H9 (cell line): ENCODE data around the gene PDIA4. TPM values are rescaled to one million over a fixed set of nuclear protein-coding genes. Genes with fewer than 3 reads are reported as not detected.

Experiments
- DNase-seq: peaks from one replicate; pipeline ENCODE4 v3.0.0-alpha.2; 2017
- H2AFZ ChIP-seq: one replicate; pipeline ENCODE4 v1.6.1; 2013; ENCODE audit warnings: mild to moderate bottlenecking, low read length, control low read depth, moderate library complexity
- H2AK5ac ChIP-seq: 2 replicates; pipeline ENCODE4 v1.6.1; 2013; ENCODE audit warnings: low read length, control low read depth, mixed read lengths; ENCODE audit not compliant: insufficient read length
- H2BK120ac ChIP-seq: one replicate; pipeline ENCODE4 v1.6.1; 2013; ENCODE audit warnings: low read depth, mild to moderate bottlenecking, low read length, control low read depth, inconsistent platforms; ENCODE audit not compliant: poor library complexity, severe bottlenecking
- H2BK12ac ChIP-seq: 2 replicates; pipeline ENCODE4 v1.6.1; 2013; ENCODE audit warnings: low read length, control low read depth, mixed read lengths, low read depth; ENCODE audit not compliant: insufficient read length
- H2BK15ac ChIP-seq: 2 replicates; pipeline ENCODE4 v1.6.1; 2013; ENCODE audit warnings: low read depth, low read length, control low read depth
- H2BK20ac ChIP-seq: one replicate; pipeline ENCODE4 v1.6.1; 2013; ENCODE audit warnings: low read depth, mild to moderate bottlenecking, low read length, control low read depth, inconsistent platforms; ENCODE audit not compliant: poor library complexity, severe bottlenecking
- H2BK5ac ChIP-seq: 2 replicates; pipeline ENCODE4 v1.6.1; 2013; ENCODE audit warnings: low read length, control low read depth, mixed read lengths; ENCODE audit not compliant: insufficient read length
- H3K14ac ChIP-seq: 2 replicates; pipeline ENCODE4 v1.6.1; 2013; ENCODE audit warnings: low read length, control low read depth; ENCODE audit not compliant: insufficient read depth
- H3K18ac ChIP-seq: 2 replicates; pipeline ENCODE4 v1.6.1; 2013; ENCODE audit warnings: low read depth, mild to moderate bottlenecking, mixed read lengths, low read length, control low read depth; ENCODE audit not compliant: insufficient read length
- H3K23ac ChIP-seq: 2 replicates; pipeline ENCODE4 v1.6.1; 2013; ENCODE audit warnings: low read length, control low read depth, mixed read lengths, low read depth; ENCODE audit not compliant: insufficient read length
- H3K23me2 ChIP-seq: 2 replicates; pipeline ENCODE4 v1.6.1; 2013; ENCODE audit warnings: low read depth, mild to moderate bottlenecking, mixed read lengths, low read length, control low read depth; ENCODE audit not compliant: insufficient read length, poor library complexity, severe bottlenecking
- H3K27ac ChIP-seq: 2 replicates; pipeline ENCODE4 v1.5.1; 2013; ENCODE audit warnings: low read length, control low read depth, mixed read lengths, low read depth; ENCODE audit not compliant: insufficient read length
- H3K27me3 ChIP-seq: 2 replicates; pipeline ENCODE4 v1.6.1; 2013; ENCODE audit warnings: low read length, control low read depth, inconsistent platforms; ENCODE audit not compliant: insufficient read depth
- H3K4ac ChIP-seq: 2 replicates; pipeline ENCODE4 v1.6.1; 2013; ENCODE audit warnings: low read depth, mild to moderate bottlenecking, control low read depth, inconsistent platforms, low read length, moderate library complexity
- H3K4me1 ChIP-seq: 2 replicates; pipeline ENCODE4 v1.6.1; 2013; ENCODE audit warnings: low read length, control low read depth, inconsistent platforms; ENCODE audit not compliant: insufficient read depth
- H3K4me2 ChIP-seq: 2 replicates; pipeline ENCODE4 v1.6.1; 2013; ENCODE audit warnings: low read length, control low read depth, mixed read lengths; ENCODE audit not compliant: insufficient read length, insufficient read depth
- H3K56ac ChIP-seq: 2 replicates; pipeline ENCODE4 v1.6.1; 2013; ENCODE audit warnings: low read depth, mild to moderate bottlenecking, mixed read lengths, low read length, control low read depth; ENCODE audit not compliant: insufficient read length
- H3K79me1 ChIP-seq: 2 replicates; pipeline ENCODE4 v1.6.1; 2013; ENCODE audit warnings: low read depth, mild to moderate bottlenecking, moderate library complexity, low read length, control low read depth, inconsistent platforms; ENCODE audit not compliant: insufficient read depth, poor library complexity, severe bottlenecking
- H3K79me2 ChIP-seq: 2 replicates; pipeline ENCODE4 v1.6.1; 2013; ENCODE audit warnings: low read length, control low read depth, inconsistent platforms; ENCODE audit not compliant: insufficient read depth
- H3K9ac ChIP-seq: 2 replicates; pipeline ENCODE4 v1.6.1; 2013; ENCODE audit warnings: low read length, control low read depth, mixed read lengths; ENCODE audit not compliant: insufficient read length; ENCODE audit errors: extremely low read depth
- H3K9me3 ChIP-seq: one replicate; pipeline ENCODE4 v1.6.1; 2013; ENCODE audit warnings: low read depth, low read length, inconsistent platforms; ENCODE audit not compliant: control insufficient read depth
- H3T11ph ChIP-seq: one replicate; pipeline ENCODE4 v1.6.1; 2013; ENCODE audit warnings: mild to moderate bottlenecking, low read length, control low read depth, inconsistent platforms
- H4K20me1 ChIP-seq: one replicate; pipeline ENCODE4 v1.6.1; 2013; ENCODE audit not compliant: control insufficient read depth, insufficient read length, insufficient read depth
- H4K5ac ChIP-seq: 2 replicates; pipeline ENCODE4 v1.6.1; 2013; ENCODE audit warnings: low read depth, mild to moderate bottlenecking, mixed read lengths, low read length, control low read depth; ENCODE audit not compliant: insufficient read length
- H4K8ac ChIP-seq: replicated peaks from 2 replicates; pipeline ENCODE4 v1.6.1; 2013; ENCODE audit warnings: low read length, control low read depth, mixed read lengths, low read depth; ENCODE audit not compliant: insufficient read length
- H4K91ac ChIP-seq: 2 replicates; pipeline ENCODE4 v1.6.1; 2013; ENCODE audit warnings: low read depth, mild to moderate bottlenecking, moderate library complexity, mixed read lengths, low read length, control low read depth; ENCODE audit not compliant: insufficient read length
- H3K27ac Mint-ChIP-seq, 3 experiments: 2 replicates in 2 of 3; 3 replicates in 1 of 3; pipeline ENCODE4 v1.8.0; 2020 to 2021; ENCODE audit warnings: mixed read lengths in 3 of 3, mild to moderate bottlenecking in 1 of 3, moderate library complexity in 1 of 3
- H3K27me3 Mint-ChIP-seq: 2 replicates; pipeline ENCODE4 v1.8.0; 2021; ENCODE audit warnings: low read depth, mild to moderate bottlenecking, moderate library complexity, mixed read lengths
- H3K36me3 Mint-ChIP-seq, 3 experiments: 2 replicates in 2 of 3; 3 replicates in 1 of 3; pipeline ENCODE4 v1.8.0; 2020 to 2021; ENCODE audit warnings: low read depth in 3 of 3, mixed read lengths in 3 of 3; ENCODE audit not compliant: insufficient read depth in 1 of 3
- H3K4me1 Mint-ChIP-seq, 2 experiments: 2 replicates each; pipeline ENCODE4 v1.8.0; 2020; ENCODE audit warnings: mixed read lengths in 2 of 2
- H3K4me3 Mint-ChIP-seq, 2 experiments: 2 replicates in 1 of 2; 3 replicates in 1 of 2; pipeline ENCODE4 v1.8.0; 2020 to 2021; ENCODE audit warnings: mild to moderate bottlenecking in 2 of 2, mixed read lengths in 2 of 2, moderate library complexity in 1 of 2
- H3K9me3 Mint-ChIP-seq, 2 experiments: 2 replicates in 1 of 2; 3 replicates in 1 of 2; pipeline ENCODE4 v1.8.0; 2020; ENCODE audit warnings: mild to moderate bottlenecking in 2 of 2, mixed read lengths in 2 of 2, moderate library complexity in 1 of 2
- WGBS: extraction: QIAGEN DNeasy Blood & Tissue Kit; methylation state at CpG from one replicate; pipeline ENCODE4 v1.1.7; 2013; ENCODE audit warnings: missing lambda C conversion rate, low lambda C conversion rate, mixed read lengths; ENCODE audit not compliant: insufficient read length; ENCODE audit errors: extremely low coverage; 5-methylcytosine and 5-hydroxymethylcytosine counted together
- total RNA-seq: library from RNA; stranded (reverse); gene quantifications from 2 replicates; pipeline ENCODE4 v1.2.1, GENCODE V29; 2021
- TF ChIP-seq, protein P1 (sequence below): fragments of 200-600 bp; sonication (generic); conservative IDR thresholded peaks from 3 replicates; pipeline ENCODE4 v1.8.0; 2021; ENCODE audit warnings: antibody characterized with exemption, mild to moderate bottlenecking

The PDIA4 gene
- total RNA-seq, 1 experiment from 2014 or later, result 217 TPM

DNA sequence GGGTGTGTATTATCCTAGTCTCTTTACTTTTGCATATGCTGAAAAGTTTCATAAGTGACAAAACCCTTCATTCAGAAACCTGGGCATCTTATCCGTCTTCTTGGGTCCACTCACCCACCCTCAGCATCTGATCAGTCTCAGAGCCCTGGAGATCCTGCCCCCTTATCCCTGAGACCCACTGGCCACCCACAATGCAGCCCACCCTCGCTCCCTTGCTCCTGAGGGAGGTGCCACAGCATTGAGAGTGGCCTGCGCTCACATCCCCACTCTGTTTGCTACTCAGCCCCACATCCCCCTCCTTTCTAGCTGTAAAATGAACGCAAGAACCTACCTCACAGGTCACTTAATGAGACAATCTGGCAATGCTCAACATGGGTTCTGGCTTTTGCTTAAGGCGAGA lies 27.3 kb downstream of the PDIA4 start:
- peak overlapping the region; percentile 2 to 96 (median 30); a peak in 4 of 7 replicates for H3K27ac Mint-ChIP-seq
- Histone ChIP-seq H3K79me1 (no peaks in the 10 kb centered on the region), H4K91ac (no peak overlapping the region), H4K5ac (no peak overlapping the region), H3K23me2 (no peaks in the 10 kb centered on the region), H2BK120ac (no peak overlapping the region), H3K4ac (no peak overlapping the region), H2BK12ac (no peak overlapping the region), H4K8ac (no peak overlapping the region), H3K9ac (no peak overlapping the region), H3K23ac (no peak overlapping the region), H3K27me3 (no peaks in the 10 kb centered on the region), H3K9me3 (no peaks in the 10 kb centered on the region), H2BK15ac (no peak overlapping the region), H3K4me1 (no peaks in the 10 kb centered on the region), H3K4me2 (no peak overlapping the region), H2AK5ac (no peak overlapping the region), H3K56ac (no peak overlapping the region), H3K79me2 (no peaks in the 10 kb centered on the region), H2BK20ac (no peak overlapping the region), H2AFZ (no peak overlapping the region), H4K20me1 (no peaks in the 10 kb centered on the region), H3K27ac (no peak overlapping the region), H3T11ph (no peak overlapping the region), H3K14ac (no peak overlapping the region), H2BK5ac (no peak overlapping the region), H3K18ac (no peak overlapping the region)
- 0 out of 4 replicates have a peak, but pooled peaks cover 0 to 4% of the 10 kb centered on the region in 2 experiments for H3K4me1 Mint-ChIP-seq
- H3K4me3 Mint-ChIP-seq, result no peak overlapping the region; a peak in 1 of 5 replicates
- no peaks in the 10 kb centered on the region for H3K9me3 Mint-ChIP-seq
- no peaks in the 10 kb centered on the region for H3K27me3 Mint-ChIP-seq
- H3K36me3 Mint-ChIP-seq, result peaks cover 28 to 54% (median 34%) of the 10 kb centered on the region in 3 experiments; a peak in 6 of 7 replicates
- DNase-seq, result no peak
- TF ChIP-seq, protein P1, sequence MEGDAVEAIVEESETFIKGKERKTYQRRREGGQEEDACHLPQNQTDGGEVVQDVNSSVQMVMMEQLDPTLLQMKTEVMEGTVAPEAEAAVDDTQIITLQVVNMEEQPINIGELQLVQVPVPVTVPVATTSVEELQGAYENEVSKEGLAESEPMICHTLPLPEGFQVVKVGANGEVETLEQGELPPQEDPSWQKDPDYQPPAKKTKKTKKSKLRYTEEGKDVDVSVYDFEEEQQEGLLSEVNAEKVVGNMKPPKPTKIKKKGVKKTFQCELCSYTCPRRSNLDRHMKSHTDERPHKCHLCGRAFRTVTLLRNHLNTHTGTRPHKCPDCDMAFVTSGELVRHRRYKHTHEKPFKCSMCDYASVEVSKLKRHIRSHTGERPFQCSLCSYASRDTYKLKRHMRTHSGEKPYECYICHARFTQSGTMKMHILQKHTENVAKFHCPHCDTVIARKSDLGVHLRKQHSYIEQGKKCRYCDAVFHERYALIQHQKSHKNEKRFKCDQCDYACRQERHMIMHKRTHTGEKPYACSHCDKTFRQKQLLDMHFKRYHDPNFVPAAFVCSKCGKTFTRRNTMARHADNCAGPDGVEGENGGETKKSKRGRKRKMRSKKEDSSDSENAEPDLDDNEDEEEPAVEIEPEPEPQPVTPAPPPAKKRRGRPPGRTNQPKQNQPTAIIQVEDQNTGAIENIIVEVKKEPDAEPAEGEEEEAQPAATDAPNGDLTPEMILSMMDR, result no peak
- no CpG with 5 or more reads among the region's 5 CpGs for WGBS
